Calu3 (cell line): ENCODE data around the gene C16orf90. TPM values are rescaled to one million over a fixed set of nuclear protein-coding genes. Genes with fewer than 3 reads are reported as not detected.
A peak's percentile ranks its signal among the peaks of the same experiment; 100 is the strongest.

Experiments
- BruUV-seq: library from RNA; stranded (reverse); fragments of 400-500 nt; replicated peaks from 2 replicates; lab custom pipeline; 2021; lab: Mats Ljungman, UMichigan
- CTCF ChIA-PET: fragments of 300-600 bp; sonication (Branson Sonifier 250); formaldehyde crosslinking; loops from one replicate; lab custom pipeline; 2022; ENCODE audit warnings: antibody characterized with exemption; lab: Charles Lee
- DNase-seq: peaks from one replicate; pipeline ENCODE4 v3.0.0; 2022
- H3K27ac Mint-ChIP-seq: one replicate; pipeline ENCODE4 v1.8.0; 2022; ENCODE audit warnings: mixed read lengths; ENCODE audit not compliant: unreplicated experiment
- H3K27me3 Mint-ChIP-seq: one replicate; pipeline ENCODE4 v1.8.0; 2022; ENCODE audit warnings: mixed read lengths; ENCODE audit not compliant: unreplicated experiment
- H3K36me3 Mint-ChIP-seq: one replicate; pipeline ENCODE4 v1.8.0; 2022; ENCODE audit warnings: mild to moderate bottlenecking, moderate library complexity, mixed read lengths; ENCODE audit not compliant: insufficient read depth, unreplicated experiment
- H3K4me1 Mint-ChIP-seq: one replicate; pipeline ENCODE4 v1.8.0; 2022; ENCODE audit warnings: mild to moderate bottlenecking, low read depth, mixed read lengths; ENCODE audit not compliant: unreplicated experiment
- H3K4me3 Mint-ChIP-seq: one replicate; pipeline ENCODE4 v1.8.0; 2022; ENCODE audit warnings: mild to moderate bottlenecking, low read depth, moderate library complexity, mixed read lengths; ENCODE audit not compliant: unreplicated experiment
- H3K9me3 Mint-ChIP-seq: one replicate; pipeline ENCODE4 v1.8.0; 2022; ENCODE audit warnings: low read depth, mixed read lengths; ENCODE audit not compliant: unreplicated experiment
- intact Hi-C: fragments of 100-400 bp; cut with micrococcal nuclease; formaldehyde crosslinking; loops from one replicate; pipeline ENCODE4 v1.10.0; 2022; ENCODE audit not compliant: unreplicated experiment
- microRNA-seq: library from miRNA; unstranded; fragments of <30 nt; microRNA quantifications from one replicate; pipeline ENCODE4 v1.2.0, GENCODE V29; 2022
- total RNA-seq: library from RNA; stranded (reverse); gene quantifications from 2 replicates; pipeline ENCODE4 v1.2.3, GENCODE V29; 2022
- TF ChIP-seq, protein P1 (sequence below): fragments of 200-600 bp; IDR thresholded peaks from one replicate; pipeline ENCODE4 v1.8.0; 2022; ENCODE audit warnings: antibody characterized with exemption; ENCODE audit not compliant: unreplicated experiment

C16orf90 gene
- total RNA-seq, 1 experiment from 2014 or later: not detected

DNA sequence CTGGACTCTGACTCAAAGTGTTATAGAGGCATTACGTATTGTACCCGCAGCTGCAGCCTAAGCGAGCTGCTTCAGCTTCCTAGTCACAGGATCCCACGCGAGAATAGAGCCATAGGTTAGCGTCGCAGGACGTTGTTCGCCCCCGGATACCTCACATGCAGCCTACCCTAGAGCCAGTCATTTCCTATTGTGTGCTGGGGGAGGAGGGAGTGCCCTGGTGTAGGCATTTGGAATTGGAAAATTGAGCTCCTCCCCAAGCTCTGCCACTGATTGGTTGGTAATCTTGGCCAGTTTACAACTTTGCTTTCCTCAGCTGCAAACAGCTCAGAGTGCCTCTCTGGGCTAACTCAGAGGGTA, 51.3 kb downstream of the C16orf90 start:
- DNase-seq: peak; percentile 34

More for the DNA sequence above, 51.3 kb downstream of the C16orf90 start:
- peaks cover 7% of the 10 kb centered on the region for H3K27me3 Mint-ChIP-seq
- H3K36me3 Mint-ChIP-seq: peaks cover 40% of the 10 kb centered on the region
- no peaks in the 10 kb centered on the region for H3K4me1 Mint-ChIP-seq
- BruUV-seq: TSS peak; percentile 79
- CTCF ChIA-PET: no interaction called here
- intact Hi-C loops: no loop called here
- peaks cover 7% of the 10 kb centered on the region for H3K9me3 Mint-ChIP-seq
- TF ChIP-seq, protein P1, sequence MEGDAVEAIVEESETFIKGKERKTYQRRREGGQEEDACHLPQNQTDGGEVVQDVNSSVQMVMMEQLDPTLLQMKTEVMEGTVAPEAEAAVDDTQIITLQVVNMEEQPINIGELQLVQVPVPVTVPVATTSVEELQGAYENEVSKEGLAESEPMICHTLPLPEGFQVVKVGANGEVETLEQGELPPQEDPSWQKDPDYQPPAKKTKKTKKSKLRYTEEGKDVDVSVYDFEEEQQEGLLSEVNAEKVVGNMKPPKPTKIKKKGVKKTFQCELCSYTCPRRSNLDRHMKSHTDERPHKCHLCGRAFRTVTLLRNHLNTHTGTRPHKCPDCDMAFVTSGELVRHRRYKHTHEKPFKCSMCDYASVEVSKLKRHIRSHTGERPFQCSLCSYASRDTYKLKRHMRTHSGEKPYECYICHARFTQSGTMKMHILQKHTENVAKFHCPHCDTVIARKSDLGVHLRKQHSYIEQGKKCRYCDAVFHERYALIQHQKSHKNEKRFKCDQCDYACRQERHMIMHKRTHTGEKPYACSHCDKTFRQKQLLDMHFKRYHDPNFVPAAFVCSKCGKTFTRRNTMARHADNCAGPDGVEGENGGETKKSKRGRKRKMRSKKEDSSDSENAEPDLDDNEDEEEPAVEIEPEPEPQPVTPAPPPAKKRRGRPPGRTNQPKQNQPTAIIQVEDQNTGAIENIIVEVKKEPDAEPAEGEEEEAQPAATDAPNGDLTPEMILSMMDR: no peak
- peak overlapping the region; percentile 65 for H3K27ac Mint-ChIP-seq
- peak overlapping the region; percentile 69 for H3K4me3 Mint-ChIP-seq

Small RNAs within 50 kb of the gene (microRNA-seq; reads per million reads assigned to microRNA genes)
- gene MIR6126: not detected

Other genes with a start within 250 kb of the C16orf90 start
- gene MEFV, start 238.9 kb downstream of the C16orf90 start, total RNA-seq: not detected in 2 replicates
- gene ZNF263, start 212.0 kb downstream of the C16orf90 start, total RNA-seq: 46.9 and 51.2 TPM in 2 replicates
- 9.3 and 10.3 TPM in 2 replicates for gene TIGD7, start 190.1 kb downstream of the C16orf90 start, total RNA-seq
- 46.8 and 50.5 TPM in 2 replicates for gene ZNF75A, start 190.0 kb downstream of the C16orf90 start, total RNA-seq
- not detected in 2 replicates for gene OR2C1, start 139.6 kb downstream of the C16orf90 start, total RNA-seq
- gene ZSCAN32, start 94.5 kb downstream of the C16orf90 start, total RNA-seq: 23.8 and 26.1 TPM in 2 replicates
- gene ZNF174, start 94.3 kb downstream of the C16orf90 start, total RNA-seq: 13.8 and 14.3 TPM in 2 replicates
- gene ZNF597, start 52.0 kb downstream of the C16orf90 start, total RNA-seq: 2.7 TPM in 2 replicates
- 53.2 and 63.4 TPM in 2 replicates for gene NAA60, start 51.8 kb downstream of the C16orf90 start, total RNA-seq
- gene CLUAP1, start 5.5 kb upstream of the C16orf90 start, total RNA-seq: 28.5 and 30.6 TPM in 2 replicates
- 0.37 and 0.42 TPM in 2 replicates for gene NLRC3, start 81.9 kb upstream of the C16orf90 start, total RNA-seq
- 15.9 and 18.2 TPM in 2 replicates for gene SLX4, start 116.1 kb upstream of the C16orf90 start, total RNA-seq
- 26.0 and 31.6 TPM in 2 replicates for gene DNASE1, start 159.2 kb upstream of the C16orf90 start, total RNA-seq
- 232 and 244 TPM in 2 replicates for gene TRAP1, start 222.0 kb upstream of the C16orf90 start, total RNA-seq